Hepatocyte (in vitro differentiated cells): ENCODE data around the gene GABRP.

Experiments
- EZH2 ChIP-seq: fragments of 200-600 bp; sonication (generic); IDR thresholded peaks from 2 replicates; pipeline ENCODE4 v1.6.1; 2016; ENCODE audit warnings: antibody characterized with exemption, mild to moderate bottlenecking, borderline replicate concordance
- EZH2phosphoT487 ChIP-seq: fragments of 200-600 bp; sonication (generic); IDR thresholded peaks from one replicate; pipeline ENCODE4 v1.6.1; 2018; ENCODE audit warnings: antibody characterized with exemption, mild to moderate bottlenecking, low read depth, moderate library complexity; ENCODE audit not compliant: unreplicated experiment, severe bottlenecking
- TF ChIP-seq, protein P1 (sequence below): fragments of 200-600 bp; sonication (generic); IDR thresholded peaks from 2 replicates; pipeline ENCODE4 v1.5.1; 2016; ENCODE audit warnings: antibody characterized with exemption, mild to moderate bottlenecking; ENCODE audit not compliant: poor library complexity

- TF ChIP-seq EZH2, result no peak
- TF ChIP-seq, protein P1, sequence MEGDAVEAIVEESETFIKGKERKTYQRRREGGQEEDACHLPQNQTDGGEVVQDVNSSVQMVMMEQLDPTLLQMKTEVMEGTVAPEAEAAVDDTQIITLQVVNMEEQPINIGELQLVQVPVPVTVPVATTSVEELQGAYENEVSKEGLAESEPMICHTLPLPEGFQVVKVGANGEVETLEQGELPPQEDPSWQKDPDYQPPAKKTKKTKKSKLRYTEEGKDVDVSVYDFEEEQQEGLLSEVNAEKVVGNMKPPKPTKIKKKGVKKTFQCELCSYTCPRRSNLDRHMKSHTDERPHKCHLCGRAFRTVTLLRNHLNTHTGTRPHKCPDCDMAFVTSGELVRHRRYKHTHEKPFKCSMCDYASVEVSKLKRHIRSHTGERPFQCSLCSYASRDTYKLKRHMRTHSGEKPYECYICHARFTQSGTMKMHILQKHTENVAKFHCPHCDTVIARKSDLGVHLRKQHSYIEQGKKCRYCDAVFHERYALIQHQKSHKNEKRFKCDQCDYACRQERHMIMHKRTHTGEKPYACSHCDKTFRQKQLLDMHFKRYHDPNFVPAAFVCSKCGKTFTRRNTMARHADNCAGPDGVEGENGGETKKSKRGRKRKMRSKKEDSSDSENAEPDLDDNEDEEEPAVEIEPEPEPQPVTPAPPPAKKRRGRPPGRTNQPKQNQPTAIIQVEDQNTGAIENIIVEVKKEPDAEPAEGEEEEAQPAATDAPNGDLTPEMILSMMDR, result no peak
- no peak for TF ChIP-seq EZH2phosphoT487
These were observed 39.7 kb upstream of the GABRP start for GRCh38 chr5:170743876-170744212.
